ENCODE results near the gene MED10. TPM values are rescaled to one million over a fixed set of nuclear protein-coding genes. Genes with fewer than 3 reads are reported as not detected.

MED10 gene
- total RNA-seq, 1 donor from 2014 or later: 30.9 TPM

DNA sequence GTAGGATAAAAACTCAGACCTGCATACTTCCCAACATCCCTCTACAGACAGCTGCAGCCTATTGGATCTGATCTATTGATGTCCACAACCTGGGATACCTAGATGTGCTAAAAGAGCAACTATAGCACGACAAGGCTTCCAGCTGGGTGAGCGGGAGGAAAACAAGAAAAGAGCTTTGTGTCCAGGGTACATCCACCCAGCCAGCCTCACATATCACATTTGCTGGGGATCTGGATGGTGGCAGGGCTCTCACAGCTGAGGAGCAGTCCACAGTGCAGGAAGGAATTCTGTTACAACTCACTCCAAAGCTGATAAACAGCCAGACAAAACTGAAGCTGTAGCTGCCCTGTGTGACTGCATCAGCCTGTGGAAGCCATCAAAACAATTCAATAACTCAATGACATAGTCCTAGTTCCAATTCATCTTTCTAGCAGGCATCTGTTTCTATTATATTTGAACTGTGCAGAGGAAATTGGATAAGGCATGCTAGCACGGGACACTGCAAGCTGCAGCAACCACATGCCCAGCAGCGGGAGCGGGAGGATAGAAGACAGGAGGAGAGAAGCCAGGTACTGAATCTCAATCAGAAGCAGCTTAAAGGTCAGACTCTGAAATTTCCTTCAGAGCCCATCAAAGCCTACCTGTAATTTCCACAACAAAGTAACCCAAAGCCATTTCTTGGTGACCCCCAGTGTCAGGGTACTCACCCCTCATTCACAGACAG lies 45.0 kb downstream of the MED10 start:
- ATAC-seq (ENCODE audit: poor library complexity): no peak
- no peak for DNase-seq
- intact Hi-C loops (cut with DNase I): no loop called here

DNA sequence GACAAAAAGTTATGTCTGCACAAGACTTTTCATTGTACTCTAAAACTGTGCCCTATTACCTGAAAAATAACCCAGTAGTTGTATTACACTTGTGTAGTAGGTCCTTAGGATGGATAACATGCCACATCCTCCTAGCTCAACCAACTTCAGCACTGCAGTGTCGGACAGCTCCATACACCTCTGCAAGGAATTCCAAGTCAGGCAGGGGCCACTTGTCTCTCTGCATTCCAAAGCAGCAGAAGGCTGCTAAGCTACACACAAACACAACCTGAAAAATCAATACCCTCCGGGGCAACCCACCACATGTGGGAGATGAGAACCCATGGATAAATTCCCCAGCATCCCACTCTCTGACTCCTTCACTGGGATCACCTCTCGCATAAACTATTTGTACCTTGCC lies 50.2 kb downstream of the MED10 start:
- DNase-seq (no peak), ATAC-seq (ENCODE audit: poor library complexity) (no peak)
- intact Hi-C loops (cut with DNase I): no loop called here

DNA sequence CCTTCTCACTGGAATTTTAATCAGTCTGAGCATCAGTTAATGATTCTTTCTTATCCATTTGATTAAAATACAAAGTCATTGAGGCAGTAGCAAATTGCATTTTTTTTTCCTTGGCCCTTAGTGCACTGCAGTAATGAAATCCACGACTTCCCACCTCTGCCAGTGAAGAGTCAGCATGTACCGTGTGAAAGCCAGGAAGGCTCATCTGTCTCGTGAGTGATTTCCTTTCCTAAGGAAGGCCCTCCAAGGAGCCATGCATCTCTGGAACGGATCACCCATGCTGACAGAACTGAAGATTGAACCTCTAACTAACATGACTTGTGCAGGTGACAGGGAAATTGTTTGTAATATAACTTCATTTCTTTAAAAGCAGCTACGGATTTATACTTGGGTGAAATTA lies 51.6 kb downstream of the MED10 start:
- DNase-seq: no peak
- no peak for ATAC-seq (ENCODE audit: poor library complexity)
- intact Hi-C loops (cut with DNase I): no loop called here

DNA sequence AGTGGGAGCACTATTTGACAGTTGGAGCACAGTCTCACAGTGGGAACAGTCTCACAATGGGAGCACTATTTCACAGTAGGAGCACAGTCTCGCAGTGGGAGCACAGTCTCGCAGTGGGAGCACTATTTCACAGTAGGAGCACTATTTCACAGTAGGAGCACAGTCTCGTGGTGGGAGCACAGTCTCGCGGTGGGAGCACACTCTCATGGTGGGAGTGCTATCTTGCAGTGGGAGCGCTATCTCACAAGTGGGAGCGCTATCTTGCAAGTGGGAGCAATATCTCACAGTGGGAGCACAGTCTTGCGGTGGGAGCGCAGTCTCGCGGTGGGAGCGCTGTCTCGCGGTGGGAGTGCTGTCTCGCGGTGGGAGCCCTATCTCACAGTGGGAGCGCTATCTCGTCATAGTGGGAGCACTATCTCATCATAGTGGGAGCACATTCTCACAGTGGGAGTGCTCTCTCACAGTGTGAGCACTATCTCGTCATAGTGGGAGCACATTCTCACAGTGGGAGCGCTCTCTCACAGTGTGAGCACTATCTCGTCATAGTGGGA lies 56.1 kb downstream of the MED10 start:
- ATAC-seq (ENCODE audit: poor library complexity) (no peak), DNase-seq (no peak)
- intact Hi-C loops (cut with DNase I): no loop called here

Other genes with a start within 250 kb of the MED10 start
- gene UBE2QL1, start 70.3 kb upstream of the MED10 start, total RNA-seq: 22.8 TPM

Data from Right ventricle myocardium superior (tissue), 1 donor.